HG02763 (cell line): ENCODE data around the gene SLC25A34.

Source experiments
- ATAC-seq: cut with Tn5 transposase; IDR thresholded peaks from one replicate; pipeline ENCODE4 v1.9.1; 2021; ENCODE audit warnings: mild to moderate bottlenecking, moderate library complexity; ENCODE audit not compliant: unreplicated experiment

SLC25A34 gene

DNA sequence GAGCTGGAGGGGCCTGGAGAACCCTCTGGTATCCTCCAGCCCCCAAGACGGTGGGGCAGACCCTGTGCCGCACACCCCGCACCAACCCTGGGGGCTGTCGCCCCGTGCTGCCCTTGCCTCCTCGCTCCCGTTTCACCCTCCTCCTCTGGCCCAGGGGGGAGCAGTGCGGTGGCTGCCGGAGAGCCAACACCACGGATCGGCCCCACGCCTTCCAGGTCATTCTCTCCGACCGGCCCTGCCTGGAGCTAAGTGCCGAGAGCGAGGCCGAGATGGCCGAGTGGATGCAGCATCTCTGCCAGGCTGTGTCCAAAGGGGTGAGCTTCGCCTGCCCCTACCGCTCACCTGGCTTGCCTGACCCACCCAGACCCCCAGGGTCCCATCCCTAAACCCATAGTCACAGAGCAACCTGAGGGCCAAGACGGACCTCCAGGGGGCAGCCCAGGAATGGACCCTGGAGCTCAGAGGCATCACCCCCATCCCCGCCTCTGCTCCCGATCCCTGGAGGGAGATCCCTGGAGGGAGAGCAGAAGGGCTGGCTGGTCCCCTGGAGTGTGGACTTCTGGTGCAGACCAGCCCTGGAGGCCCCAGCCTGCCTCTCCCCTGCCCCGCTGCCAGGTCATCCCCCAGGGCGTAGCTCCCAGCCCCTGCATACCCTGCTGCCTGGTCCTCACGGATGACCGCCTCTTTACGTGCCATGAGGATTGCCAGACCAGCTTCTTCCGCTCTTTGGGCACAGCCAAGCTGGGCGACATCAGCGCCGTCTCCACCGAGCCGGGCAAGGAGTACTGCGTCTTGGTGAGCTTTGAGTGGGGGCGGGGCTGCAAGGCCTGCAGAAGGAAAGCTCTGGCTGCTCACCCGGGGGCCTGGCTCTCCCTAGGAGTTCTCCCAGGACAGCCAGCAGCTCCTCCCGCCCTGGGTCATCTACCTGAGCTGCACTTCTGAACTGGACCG is 4.0 kb upstream of the SLC25A34 start:
- ATAC-seq: no peak

DNA sequence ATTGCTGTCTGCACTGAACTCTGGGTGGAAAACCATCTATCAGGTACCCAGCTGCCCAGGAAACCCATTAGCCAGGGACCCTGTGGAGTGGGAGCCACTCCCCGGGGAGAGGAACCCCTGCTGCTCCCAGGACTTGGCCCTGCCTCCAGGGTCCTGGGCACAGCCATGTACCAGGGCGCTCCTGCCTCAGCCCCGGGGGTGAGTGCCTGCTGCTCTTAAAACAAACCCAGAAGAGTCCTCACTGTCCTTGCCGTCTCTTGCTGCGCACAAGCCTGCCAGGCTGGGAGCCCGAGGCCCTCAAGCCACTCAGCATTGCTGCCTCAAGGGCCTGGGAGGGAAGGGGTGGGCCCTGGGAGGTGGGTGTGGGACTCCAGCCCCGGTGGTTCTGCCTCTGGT is 3.4 kb upstream of the SLC25A34 start:
- ATAC-seq: no peak

DNA sequence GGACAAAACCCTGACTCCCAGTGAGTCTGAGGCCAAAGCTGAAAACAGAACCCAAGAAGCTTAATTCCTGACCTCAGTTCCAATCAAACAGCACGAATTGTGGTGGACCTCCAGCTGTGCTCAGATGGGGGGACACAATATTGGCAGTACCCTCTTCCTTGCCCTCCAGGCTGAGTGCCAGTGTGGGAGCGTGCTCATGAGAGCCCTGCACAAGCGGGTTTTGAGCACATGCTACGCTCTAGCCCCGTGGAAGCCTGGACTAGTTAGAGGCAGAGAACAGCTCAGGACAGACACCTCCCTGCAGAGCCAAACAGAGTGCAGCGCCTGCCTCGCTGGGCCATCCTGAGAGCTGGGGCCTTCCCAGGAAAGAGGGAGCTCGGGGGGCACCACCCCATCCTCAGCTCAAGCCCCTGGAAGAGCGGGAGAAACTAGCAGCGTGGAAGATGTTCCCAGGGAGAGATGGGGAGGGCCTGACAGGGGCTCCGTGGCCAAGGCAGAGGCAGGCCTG is 2.8 kb upstream of the SLC25A34 start:
- ATAC-seq: no peak

DNA sequence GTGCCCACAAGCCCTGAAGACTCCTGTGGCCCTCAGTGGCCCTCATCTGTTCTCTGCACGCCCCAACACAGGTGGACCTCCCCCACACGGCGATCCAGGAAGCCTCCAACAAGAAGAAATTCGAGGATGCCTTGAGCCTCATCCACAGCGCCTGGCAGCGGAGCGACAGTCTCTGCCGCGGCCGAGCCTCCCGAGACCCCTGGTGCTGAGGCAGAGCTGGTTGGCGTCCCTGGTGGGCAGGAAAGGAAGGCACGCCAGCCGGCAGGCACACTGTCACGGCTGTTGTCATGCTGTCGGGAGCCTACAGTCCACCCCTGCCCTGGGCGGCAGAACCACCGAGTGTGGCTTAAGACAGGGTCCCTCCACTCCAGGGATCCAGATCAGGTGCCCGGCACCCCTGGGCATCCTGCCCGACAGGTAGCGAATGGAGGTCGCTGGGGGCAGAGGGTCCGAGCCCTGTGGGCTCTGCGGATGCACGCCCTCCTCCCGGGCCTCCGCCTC is 2.3 kb upstream of the SLC25A34 start:
- ATAC-seq: no peak

- ATAC-seq: no peak
Observed at GRCh38 chr1:15734296-15734695, 1.8 kb upstream of the SLC25A34 start.

GRCh38 chr1:15734901-15735300 is 1.2 kb upstream of the SLC25A34 start:
- no peak for ATAC-seq

- ATAC-seq: no peak
Observed at GRCh38 chr1:15735304-15736037, 587 bp upstream of the SLC25A34 start.

DNA sequence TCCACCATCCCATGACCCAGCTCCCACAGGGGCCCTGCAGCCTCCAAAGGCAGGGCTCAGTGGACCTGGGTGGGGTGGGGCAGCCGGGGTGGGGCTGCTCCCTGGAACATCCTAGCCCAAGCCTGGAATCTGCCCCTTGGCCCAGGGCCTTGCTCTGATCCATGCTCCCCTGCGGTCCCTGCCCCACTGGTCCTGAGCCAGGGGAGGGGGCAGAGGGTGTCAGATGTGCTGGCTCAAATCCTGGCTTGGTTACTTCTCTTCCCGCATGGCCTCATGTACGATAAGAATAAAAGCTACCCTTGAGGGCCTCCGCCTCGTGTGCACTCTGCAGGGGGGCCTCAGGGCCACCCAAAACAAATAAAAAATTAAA is 819 bp downstream of the SLC25A34 start:
- ATAC-seq: no peak

- no peak for ATAC-seq
Observed at GRCh38 chr1:15737324-15738319, 1.6 kb downstream of the SLC25A34 start.

GRCh38 chr1:15738416-15739113 is 2.5 kb downstream of the SLC25A34 start:
- ATAC-seq: no peak

- no peak for ATAC-seq
Observed at GRCh38 chr1:15739259-15739658, 3.2 kb downstream of the SLC25A34 start.

GRCh38 chr1:15739745-15740144 is 3.7 kb downstream of the SLC25A34 start:
- no peak for ATAC-seq

DNA sequence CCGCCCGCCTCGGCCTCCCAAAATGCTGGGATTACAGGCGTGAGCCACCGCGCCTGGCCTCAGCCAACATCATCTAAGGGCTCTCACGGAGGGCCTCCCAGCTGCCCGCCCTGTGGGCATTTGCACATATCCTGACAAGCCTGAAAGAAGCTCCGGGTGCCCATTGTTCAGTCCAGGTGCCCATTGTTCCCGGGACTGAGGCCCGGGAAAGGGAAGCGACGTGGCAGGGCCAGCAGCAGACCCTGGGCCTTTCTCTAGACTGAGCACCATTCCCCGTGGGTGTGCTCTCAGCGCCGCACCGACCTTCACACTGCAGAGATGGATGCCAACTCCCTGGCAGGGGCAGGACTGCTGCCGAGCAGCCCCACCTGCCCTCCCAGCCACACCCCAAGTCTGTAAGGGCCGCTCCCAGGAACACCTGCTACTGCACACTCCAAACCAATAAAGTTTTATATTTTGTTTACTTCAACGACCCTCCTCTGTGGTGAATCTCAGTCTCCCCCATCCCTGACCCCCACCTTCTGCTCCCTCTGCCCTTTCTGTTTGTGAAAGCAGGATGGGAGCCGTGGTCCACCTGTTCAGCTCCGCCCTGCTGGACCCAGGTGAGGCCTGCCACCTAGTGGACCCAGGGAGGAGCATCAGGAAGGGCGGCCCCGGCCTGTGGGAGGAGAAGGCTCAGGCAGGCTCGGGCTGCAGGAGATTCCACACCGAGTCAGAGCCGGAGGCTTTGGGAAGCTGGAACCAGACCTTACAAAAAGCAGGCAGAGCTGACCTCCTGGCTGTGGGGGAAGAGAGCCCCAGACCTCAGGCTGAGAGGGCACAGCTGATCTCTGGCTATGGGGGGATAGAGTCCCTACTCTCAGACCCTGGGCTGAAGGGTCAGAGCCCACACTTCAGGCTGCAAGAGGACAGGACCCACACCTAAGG is 5.1 kb downstream of the SLC25A34 start:
- no peak for ATAC-seq

DNA sequence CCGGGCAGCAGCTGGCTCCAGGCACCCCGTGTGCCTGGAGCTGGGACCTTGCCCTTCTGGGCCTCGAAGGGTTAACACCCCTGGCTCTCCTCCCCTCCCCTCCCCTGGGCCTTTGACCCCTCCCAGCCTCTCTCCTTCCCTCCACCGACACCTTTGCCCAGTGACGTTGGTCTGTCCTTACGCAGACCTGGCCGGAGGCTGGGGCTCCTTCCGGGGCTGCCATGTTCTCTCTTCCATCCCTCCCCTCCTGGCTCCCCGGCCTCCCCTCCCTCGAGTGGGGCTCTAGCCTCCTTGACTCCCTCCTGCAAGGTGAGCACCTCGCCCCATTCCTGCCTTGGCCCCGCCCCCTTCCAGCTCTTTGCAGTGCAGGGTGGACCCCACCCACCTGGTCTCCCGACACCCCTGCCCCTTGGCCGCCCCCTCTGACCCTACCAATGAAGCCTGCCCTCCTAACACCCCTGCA is 6.3 kb downstream of the SLC25A34 start, which contains the start of gene TMEM82:
TSS of gene TMEM82 (plus strand) at position 161 of the 463 bp plus-strand sequence. CDS start at position 222, 61 bp downstream.
- no peak for ATAC-seq

- no peak for ATAC-seq
Observed at GRCh38 chr1:15744122-15744679, 8.1 kb downstream of the SLC25A34 start.

GRCh38 chr1:15747378-15747777 is 11.3 kb downstream of the SLC25A34 start:
- no peak for ATAC-seq

- no peak for ATAC-seq
Observed at GRCh38 chr1:15748264-15748663, 12.2 kb downstream of the SLC25A34 start.

DNA sequence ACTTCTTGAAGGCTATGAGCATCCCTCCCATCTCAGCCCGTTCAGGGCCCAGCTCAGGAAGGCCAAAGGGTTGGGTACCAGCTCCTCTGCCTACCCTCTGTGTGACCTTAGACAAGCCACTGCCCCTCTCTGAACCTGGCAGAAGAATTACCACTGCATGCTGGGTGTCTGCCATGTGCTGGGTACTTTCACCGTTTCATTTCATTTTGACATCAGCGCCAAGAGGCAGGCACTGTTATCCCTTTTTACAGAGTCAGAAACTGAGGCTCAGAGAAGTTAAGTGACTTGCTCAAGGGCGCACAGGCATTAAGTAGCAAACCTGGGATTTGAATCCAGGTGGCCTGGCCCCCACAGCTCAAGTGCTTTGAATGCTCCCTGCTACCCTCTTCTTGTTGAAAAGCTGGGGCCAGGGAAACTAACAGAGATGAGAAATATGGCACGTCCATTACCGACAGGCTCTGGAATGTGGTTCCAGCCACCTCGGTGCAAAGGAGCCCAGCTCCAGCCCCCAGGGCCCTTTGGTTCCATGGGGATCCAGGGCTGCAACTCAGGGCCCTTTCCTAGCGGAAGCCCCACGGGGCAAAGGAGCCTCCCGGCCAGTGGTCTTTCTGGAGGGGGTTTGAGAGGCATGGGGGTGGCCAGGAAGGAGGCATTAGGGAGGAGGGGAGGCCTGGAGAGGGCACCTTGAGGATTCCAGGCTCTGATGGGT is 12.8 kb downstream of the SLC25A34 start:
- ATAC-seq: no peak
